ENCODE measurements around the gene NEURL3. TPM values are rescaled to one million over a fixed set of nuclear protein-coding genes. Genes with fewer than 3 reads are reported as not detected.

Gene NEURL3
- total RNA-seq, 1 donor from 2014 or later = not detected

- peaks cover 20% of the 10 kb centered on the region for H3K27me3 ChIP-seq (ENCODE audit: low read depth)
- peaks cover 26% of the 10 kb centered on the region for H3K9me3 ChIP-seq (replicated peaks)
- H3K36me3 ChIP-seq = no peaks in the 10 kb centered on the region
- H3K4me3 ChIP-seq = no peak overlapping the region
- no peak for TF ChIP-seq CTCF (IDR thresholded peaks at IDR 0.05; ENCODE audit: borderline replicate concordance)
- intact Hi-C loops (cut with micrococcal nuclease) = no loop called here
- no peak overlapping the region for H3K27ac ChIP-seq (replicated peaks)
- H3K4me1 ChIP-seq = peaks cover 5% of the 10 kb centered on the region
- no peak for DNase-seq
Measured at GRCh38 chr2:96495982-96496629, 9.1 kb downstream of the NEURL3 start.

GRCh38 chr2:96494188-96494587, 11.0 kb downstream of the NEURL3 start:
- H3K4me1 ChIP-seq = no peaks in the 10 kb centered on the region
- peaks cover under 1% of the 10 kb centered on the region for H3K27me3 ChIP-seq (ENCODE audit: low read depth)
- DNase-seq = no peak
- no peak for TF ChIP-seq CTCF (IDR thresholded peaks at IDR 0.05; ENCODE audit: borderline replicate concordance)
- no peak overlapping the region for H3K27ac ChIP-seq (replicated peaks)
- no peaks in the 10 kb centered on the region for H3K36me3 ChIP-seq
- peaks cover 31% of the 10 kb centered on the region for H3K9me3 ChIP-seq (replicated peaks)
- H3K4me3 ChIP-seq = no peak overlapping the region
- intact Hi-C loops (cut with micrococcal nuclease) = no loop called here

DNA sequence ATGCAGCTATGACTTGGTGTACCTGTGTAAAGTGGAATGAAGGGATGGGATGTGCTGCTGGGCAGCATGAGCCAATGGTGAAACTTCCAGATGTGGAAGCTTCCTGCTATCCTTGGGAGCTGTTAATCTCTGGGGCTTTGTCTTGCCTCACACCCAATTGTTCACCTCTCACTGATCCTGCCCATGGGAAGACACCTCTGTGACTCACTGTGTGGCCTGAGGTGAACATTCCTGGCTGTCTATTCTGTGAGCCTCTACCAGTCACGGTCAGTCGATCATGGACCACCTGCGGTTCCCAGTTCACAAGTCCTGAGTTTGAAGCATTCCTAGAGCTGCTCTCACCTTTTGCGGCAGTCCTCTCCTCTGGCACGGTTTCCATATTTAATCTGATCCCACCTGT, 12.1 kb downstream of the NEURL3 start:
- Histone ChIP-seq H3K27me3 (ENCODE audit: low read depth) (no peaks in the 10 kb centered on the region), H3K27ac (replicated peaks) (no peak overlapping the region), H3K9me3 (replicated peaks) (peaks cover 31% of the 10 kb centered on the region), H3K4me1 (no peaks in the 10 kb centered on the region), H3K36me3 (no peaks in the 10 kb centered on the region), H3K4me3 (no peak overlapping the region)
- TF ChIP-seq CTCF (IDR thresholded peaks at IDR 0.05; ENCODE audit: borderline replicate concordance) = no peak
- no peak for DNase-seq
- intact Hi-C loops (cut with micrococcal nuclease) = no loop called here

DNA sequence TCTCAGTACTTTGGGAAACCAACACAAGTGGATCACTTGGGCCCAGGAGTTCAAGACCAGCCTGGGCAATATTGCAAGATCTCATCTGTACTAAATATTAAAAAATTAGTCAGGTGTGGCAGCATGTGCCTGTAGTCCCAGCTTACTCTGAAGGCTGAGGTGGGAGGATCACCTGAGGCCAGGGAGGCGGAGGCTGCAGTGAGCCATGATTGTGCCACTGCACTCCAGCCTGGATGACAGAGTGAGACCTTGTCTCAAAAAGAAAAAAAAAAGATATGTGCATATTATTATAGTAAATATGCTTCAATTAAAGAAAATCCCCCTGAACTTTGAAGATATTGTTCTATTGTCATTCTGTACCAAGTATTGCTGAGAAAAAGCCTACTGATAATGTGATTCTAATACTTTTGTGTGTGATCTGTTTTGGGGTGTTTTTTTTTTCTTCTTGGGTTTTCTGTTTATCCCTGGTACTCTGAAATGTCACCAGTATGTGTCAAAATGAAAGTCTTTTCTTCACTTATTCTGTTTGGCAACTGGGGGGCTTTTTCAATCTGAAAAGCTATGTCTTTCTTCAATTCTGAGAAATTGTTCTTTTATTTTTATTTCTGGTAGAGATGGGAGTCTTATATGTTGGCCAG, 13.2 kb downstream of the NEURL3 start:
- Histone ChIP-seq H3K9me3 (replicated peaks) (peaks cover 31% of the 10 kb centered on the region), H3K36me3 (no peaks in the 10 kb centered on the region), H3K4me3 (no peak overlapping the region), H3K27ac (replicated peaks) (no peak overlapping the region), H3K4me1 (no peaks in the 10 kb centered on the region), H3K27me3 (ENCODE audit: low read depth) (no peaks in the 10 kb centered on the region)
- no peak for DNase-seq
- TF ChIP-seq CTCF (IDR thresholded peaks at IDR 0.05; ENCODE audit: borderline replicate concordance) = no peak
- intact Hi-C loops (cut with micrococcal nuclease) = no loop called here

- H3K4me1 ChIP-seq = peaks cover 13% of the 10 kb centered on the region
- no peak overlapping the region for H3K27ac ChIP-seq (replicated peaks)
- intact Hi-C loops (cut with micrococcal nuclease) = no loop called here
- peaks cover 17% of the 10 kb centered on the region for H3K9me3 ChIP-seq (replicated peaks)
- H3K36me3 ChIP-seq = no peaks in the 10 kb centered on the region
- TF ChIP-seq CTCF (IDR thresholded peaks at IDR 0.05; ENCODE audit: borderline replicate concordance) = no peak
- no peak for DNase-seq
- H3K27me3 ChIP-seq (ENCODE audit: low read depth) = no peaks in the 10 kb centered on the region
- no peak overlapping the region for H3K4me3 ChIP-seq
Measured at GRCh38 chr2:96489663-96490062, 15.5 kb downstream of the NEURL3 start.
